Mesendoderm (in vitro differentiated cells): ENCODE results near the gene CRYBA2.

ENCODE experiments used
- DNase-seq: peaks from one replicate; pipeline ENCODE4 v3.0.0; 2013
- H2AK5ac ChIP-seq: 2 replicates; pipeline ENCODE4 v1.6.1; 2013; ENCODE audit warnings: low read length, inconsistent platforms
- H2BK120ac ChIP-seq: 2 replicates; pipeline ENCODE4 v1.6.1; 2013; ENCODE audit warnings: low read depth, mild to moderate bottlenecking, low read length, moderate library complexity, mixed read lengths
- H2BK15ac ChIP-seq: replicated peaks from 2 replicates; pipeline ENCODE4 v1.6.1; 2013; ENCODE audit warnings: low read depth, mild to moderate bottlenecking, moderate library complexity
- H2BK5ac ChIP-seq: 2 replicates; pipeline ENCODE4 v1.6.1; 2013; ENCODE audit warnings: low read length, inconsistent platforms
- H3K18ac ChIP-seq: 2 replicates; pipeline ENCODE4 v1.6.1; 2013; ENCODE audit warnings: mild to moderate bottlenecking, low read length, mixed read lengths
- H3K23ac ChIP-seq: one replicate; pipeline ENCODE4 v1.6.1; 2013; ENCODE audit warnings: low read length
- H3K27ac ChIP-seq: 2 replicates; pipeline ENCODE4 v1.5.1; 2013; ENCODE audit warnings: low read depth, mild to moderate bottlenecking, inconsistent platforms, low read length, moderate library complexity
- H3K27me3 ChIP-seq: 2 replicates; pipeline ENCODE4 v1.6.1; 2013; ENCODE audit warnings: low read length, control low read depth, mild to moderate bottlenecking, inconsistent platforms; ENCODE audit not compliant: insufficient read depth, poor library complexity
- H3K36me3 ChIP-seq: 2 replicates; pipeline ENCODE4 v1.6.1; 2013; ENCODE audit warnings: low read length, inconsistent platforms; ENCODE audit not compliant: control insufficient read depth, insufficient read depth
- H3K4ac ChIP-seq: one replicate; pipeline ENCODE4 v1.6.1; 2013; ENCODE audit warnings: low read depth, mild to moderate bottlenecking, low read length, moderate library complexity
- H3K4me1 ChIP-seq: 2 replicates; pipeline ENCODE4 v1.6.1; 2013; ENCODE audit warnings: low read depth, low read length, inconsistent platforms; ENCODE audit not compliant: control insufficient read depth
- H3K4me2 ChIP-seq: 2 replicates; pipeline ENCODE4 v1.6.1; 2013; ENCODE audit warnings: low read length
- H3K4me3 ChIP-seq: 2 replicates; pipeline ENCODE4 v1.5.1; 2013; ENCODE audit warnings: mild to moderate bottlenecking, low read length
- H3K56ac ChIP-seq: one replicate; pipeline ENCODE4 v1.6.1; 2013; ENCODE audit warnings: low read length
- H3K79me1 ChIP-seq: 2 replicates; pipeline ENCODE4 v1.6.1; 2013; ENCODE audit warnings: low read length, inconsistent platforms
- H3K79me2 ChIP-seq: 2 replicates; pipeline ENCODE4 v1.6.1; 2013; ENCODE audit warnings: mild to moderate bottlenecking, low read length; ENCODE audit not compliant: control insufficient read depth, insufficient read depth
- H3K9ac ChIP-seq: 2 replicates; pipeline ENCODE4 v1.6.1; 2013; ENCODE audit warnings: low read length, inconsistent platforms
- H4K5ac ChIP-seq: one replicate; pipeline ENCODE4 v1.6.1; 2013; ENCODE audit warnings: low read length
- H4K8ac ChIP-seq: one replicate; pipeline ENCODE4 v1.6.1; 2013; ENCODE audit warnings: low read depth, mild to moderate bottlenecking, control low read depth, low read length, moderate library complexity
- WGBS: extraction: QIAGEN DNeasy Blood & Tissue Kit; methylation state at CpG from one replicate; pipeline ENCODE4 v1.1.7; 2013; ENCODE audit warnings: low lambda C conversion rate, missing lambda C conversion rate; ENCODE audit not compliant: insufficient coverage; ENCODE audit errors: extremely low coverage; 5-methylcytosine and 5-hydroxymethylcytosine counted together

The CRYBA2 gene

GRCh38 chr2:218995972-218996711 lies 2.9 kb upstream of the CRYBA2 start:
- no CpG with 5 or more reads among the region's 43 CpGs for WGBS
- H3K4me1 ChIP-seq: peaks cover 37% of the 10 kb centered on the region
- peak overlapping the region; percentile 20 for H2BK5ac ChIP-seq
- no peak overlapping the region for H2BK15ac ChIP-seq
- H3K79me1 ChIP-seq: no peaks in the 10 kb centered on the region
- no peaks in the 10 kb centered on the region for H3K79me2 ChIP-seq
- no peak overlapping the region for H4K8ac ChIP-seq
- peak overlapping the region; percentile 87 for H3K56ac ChIP-seq
- no peak overlapping the region for H3K27ac ChIP-seq
- no peak overlapping the region for H2BK120ac ChIP-seq
- peak overlapping the region; percentile 44 for H3K4ac ChIP-seq
- peaks cover 43% of the 10 kb centered on the region for H3K27me3 ChIP-seq
- H3K23ac ChIP-seq: peak overlapping the region; percentile 15
- DNase-seq: peak; percentile 91
- H2AK5ac ChIP-seq: no peak overlapping the region
- peak overlapping the region; percentile 30 for H3K4me2 ChIP-seq
- no peak overlapping the region for H3K4me3 ChIP-seq
- peak overlapping the region; percentile 60 for H3K9ac ChIP-seq
- H4K5ac ChIP-seq: no peak overlapping the region
- no peaks in the 10 kb centered on the region for H3K36me3 ChIP-seq
- peak overlapping the region; percentile 2 for H3K18ac ChIP-seq

DNA sequence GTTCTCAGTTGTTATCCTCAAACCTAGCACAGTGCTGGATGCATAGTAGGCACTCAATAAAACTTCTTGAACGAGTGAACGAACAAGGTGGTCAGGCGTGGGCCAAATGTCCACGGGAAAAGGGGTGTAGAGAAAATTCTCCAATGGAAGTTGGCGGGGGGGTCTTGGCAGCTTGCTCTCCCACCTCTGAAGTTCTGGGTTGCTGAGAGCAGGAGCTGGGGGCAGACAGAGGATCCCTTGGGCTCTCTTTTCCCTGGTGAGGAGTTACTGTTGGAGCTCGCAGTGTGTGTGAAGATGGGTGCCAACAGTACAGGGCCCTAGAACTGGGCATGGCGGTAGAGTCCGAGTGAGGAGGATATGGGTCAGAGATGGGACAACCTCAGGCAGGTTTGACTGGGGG lies 2.3 kb upstream of the CRYBA2 start:
- H3K27me3 ChIP-seq: peaks cover 49% of the 10 kb centered on the region
- no peak overlapping the region for H2BK5ac ChIP-seq
- no peaks in the 10 kb centered on the region for H3K79me1 ChIP-seq
- H3K9ac ChIP-seq: no peak overlapping the region
- no peaks in the 10 kb centered on the region for H3K79me2 ChIP-seq
- H3K27ac ChIP-seq: no peak overlapping the region
- H3K18ac ChIP-seq: no peak overlapping the region
- WGBS: no CpG with 5 or more reads among the region's 8 CpGs
- no peak overlapping the region for H3K56ac ChIP-seq
- no peak overlapping the region for H4K5ac ChIP-seq
- H3K4me2 ChIP-seq: no peak overlapping the region
- H3K4ac ChIP-seq: no peak overlapping the region
- H2BK15ac ChIP-seq: no peak overlapping the region
- H3K36me3 ChIP-seq: no peaks in the 10 kb centered on the region
- no peak overlapping the region for H3K4me3 ChIP-seq
- H2AK5ac ChIP-seq: no peak overlapping the region
- H2BK120ac ChIP-seq: no peak overlapping the region
- DNase-seq: no peak
- H3K23ac ChIP-seq: no peak overlapping the region
- H4K8ac ChIP-seq: no peak overlapping the region
- H3K4me1 ChIP-seq: peaks cover 32% of the 10 kb centered on the region

DNA sequence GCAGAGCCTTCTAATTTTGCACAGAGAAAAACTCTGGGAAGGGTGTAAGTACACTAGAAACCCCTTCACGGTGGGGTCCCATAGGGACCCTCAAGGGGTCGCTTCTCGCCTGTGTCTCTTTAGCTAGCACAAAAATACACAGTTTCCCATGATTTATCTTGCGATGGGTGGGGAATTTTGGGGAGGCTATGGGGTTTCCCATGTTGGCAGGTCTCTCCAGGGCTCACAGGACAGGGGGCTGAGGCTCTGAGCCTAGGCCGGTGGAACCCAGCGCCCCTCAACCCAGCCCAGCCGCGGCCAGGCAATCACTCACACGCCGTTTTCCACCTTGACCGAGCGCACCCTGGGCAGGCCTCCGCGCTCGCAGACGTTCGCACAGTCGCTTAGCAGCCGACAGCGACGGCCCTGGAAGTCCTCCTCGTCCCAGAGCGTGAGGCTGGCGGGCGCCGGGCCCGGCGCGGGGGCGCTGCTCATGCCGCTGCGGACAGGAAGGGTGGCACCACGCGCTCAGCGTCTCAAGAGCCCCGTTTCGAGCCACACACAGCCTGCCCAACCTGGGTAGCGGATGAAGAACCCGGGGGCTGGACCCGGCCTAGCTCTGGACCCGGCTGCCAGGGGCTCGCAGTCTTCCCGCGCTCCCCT lies 398 bp downstream of the CRYBA2 start:
- H3K79me1 ChIP-seq: no peaks in the 10 kb centered on the region
- no peaks in the 10 kb centered on the region for H3K36me3 ChIP-seq
- no peaks in the 10 kb centered on the region for H3K79me2 ChIP-seq
- no peak overlapping the region for H3K4ac ChIP-seq
- H3K18ac ChIP-seq: no peak overlapping the region
- no peak overlapping the region for H4K8ac ChIP-seq
- WGBS: no CpG with 5 or more reads among the region's 44 CpGs
- no peak overlapping the region for H3K4me2 ChIP-seq
- no peak overlapping the region for H2BK120ac ChIP-seq
- H3K27me3 ChIP-seq: peaks cover 68% of the 10 kb centered on the region
- H3K56ac ChIP-seq: peak overlapping the region; percentile 78
- H3K23ac ChIP-seq: peak overlapping the region; percentile 94
- H2BK15ac ChIP-seq: no peak overlapping the region
- H2AK5ac ChIP-seq: no peak overlapping the region
- H2BK5ac ChIP-seq: no peak overlapping the region
- peak; percentile 28 for DNase-seq
- no peak overlapping the region for H4K5ac ChIP-seq
- H3K9ac ChIP-seq: peak overlapping the region; percentile 58
- peaks cover 16% of the 10 kb centered on the region for H3K4me1 ChIP-seq
- no peak overlapping the region for H3K4me3 ChIP-seq
- H3K27ac ChIP-seq: no peak overlapping the region

GRCh38 chr2:218992196-218992595 lies 1.0 kb downstream of the CRYBA2 start:
- Histone ChIP-seq H2AK5ac (no peak overlapping the region), H3K27me3 (peaks cover 72% of the 10 kb centered on the region), H4K8ac (no peak overlapping the region), H3K23ac (no peak overlapping the region), H3K79me2 (no peaks in the 10 kb centered on the region), H3K27ac (no peak overlapping the region), H3K18ac (no peak overlapping the region), H3K79me1 (no peaks in the 10 kb centered on the region), H3K9ac (no peak overlapping the region), H2BK15ac (no peak overlapping the region), H2BK120ac (no peak overlapping the region), H3K4ac (no peak overlapping the region), H3K4me1 (peaks cover 11% of the 10 kb centered on the region), H2BK5ac (no peak overlapping the region), H3K4me2 (no peak overlapping the region), H3K36me3 (no peaks in the 10 kb centered on the region), H3K56ac (no peak overlapping the region), H3K4me3 (no peak overlapping the region), H4K5ac (no peak overlapping the region)
- WGBS: no CpG with 5 or more reads among the region's 7 CpGs
- DNase-seq: no peak

DNA sequence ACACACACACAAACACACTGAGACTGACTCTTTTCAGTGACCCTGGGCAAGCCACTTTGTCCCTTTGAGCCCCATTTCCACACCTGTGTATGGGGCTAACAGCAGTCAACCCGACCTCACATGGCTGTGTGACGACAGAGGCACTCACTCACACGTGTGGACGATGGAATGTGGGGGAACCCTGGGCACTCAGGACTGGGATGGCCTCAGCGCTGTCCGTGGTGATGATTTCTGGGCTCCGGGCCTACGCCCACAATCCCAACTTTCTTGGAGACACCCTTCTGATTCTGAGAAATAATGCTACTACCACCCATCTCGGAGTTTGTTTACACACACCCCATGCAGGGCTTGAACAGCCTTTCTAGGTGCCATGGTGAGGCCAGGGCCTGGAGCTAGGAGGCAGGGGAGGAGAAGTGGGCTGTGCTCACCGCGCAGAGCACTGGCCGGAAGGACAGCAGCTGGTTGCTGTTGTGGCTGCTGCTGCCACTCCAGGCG lies 1.5 kb downstream of the CRYBA2 start:
- no peak overlapping the region for H3K18ac ChIP-seq
- no peaks in the 10 kb centered on the region for H3K36me3 ChIP-seq
- H3K23ac ChIP-seq: no peak overlapping the region
- H3K79me2 ChIP-seq: no peaks in the 10 kb centered on the region
- DNase-seq: peak; percentile 45
- H2BK5ac ChIP-seq: no peak overlapping the region
- H3K9ac ChIP-seq: no peak overlapping the region
- H3K79me1 ChIP-seq: no peaks in the 10 kb centered on the region
- H3K56ac ChIP-seq: no peak overlapping the region
- no peak overlapping the region for H3K4ac ChIP-seq
- H4K5ac ChIP-seq: no peak overlapping the region
- H3K4me3 ChIP-seq: no peak overlapping the region
- H2AK5ac ChIP-seq: no peak overlapping the region
- no peak overlapping the region for H3K27ac ChIP-seq
- no peak overlapping the region for H4K8ac ChIP-seq
- H3K4me1 ChIP-seq: peaks cover 8% of the 10 kb centered on the region
- no peak overlapping the region for H2BK120ac ChIP-seq
- WGBS: no CpG with 5 or more reads among the region's 13 CpGs
- H2BK15ac ChIP-seq: no peak overlapping the region
- H3K27me3 ChIP-seq: peaks cover 76% of the 10 kb centered on the region
- no peak overlapping the region for H3K4me2 ChIP-seq
